HepG2 (cell line): ENCODE results near the gene CCDC34. TPM values are rescaled to one million over a fixed set of nuclear protein-coding genes. Genes with fewer than 3 reads are reported as not detected.

Experiments used
- ATAC-seq: fragments of 200-7000 bp; cut with Tn5 transposase; 3 replicates; pipeline ENCODE4 v1.9.1; 2020; ENCODE audit warnings: mild to moderate bottlenecking, moderate library complexity
- BruUV-seq: library from RNA; stranded (reverse); fragments of 400-500 nt; replicated peaks from 2 replicates; lab custom pipeline; 2021; lab: Mats Ljungman, UMichigan
- CTCF ChIA-PET: fragments of 300-600 bp; formaldehyde crosslinking; extraction: SDS; loops from one replicate; lab custom pipeline; 2021; ENCODE audit warnings: low total read pairs, inconsistent platforms, low intra/inter-chr PET ratio; lab: Yijun Ruan, JAX
- POLR2A ChIA-PET: fragments of 350-600 bp; sonication (Branson Sonifier 250); formaldehyde crosslinking; loops from one replicate; lab custom pipeline; 2020; ENCODE audit warnings: antibody characterized with exemption, inconsistent platforms; lab: Yijun Ruan, JAX
- DNase-seq: peaks from one replicate; pipeline ENCODE4 v3.0.0-alpha.2; 2015; ENCODE audit warnings: low spot score
- FAIRE-seq: peaks from 3 replicates; lab custom pipeline; 2011; peaks lifted over from hg19 to GRCh38; lab: Jason Lieb, UNC
- H2AFZ ChIP-seq: one replicate; pipeline ENCODE4 v1.6.1; 2011; ENCODE audit warnings: low read length, inconsistent platforms
- H3K27ac ChIP-seq: fragments of 300-600 bp; 3 replicates; pipeline ENCODE4 v1.8.0; 2011; ENCODE audit warnings: mixed run types, mild to moderate bottlenecking, mixed read lengths, low read length, inconsistent platforms; ENCODE audit not compliant: insufficient read depth; ENCODE audit errors: extremely low read length
- H3K27me3 ChIP-seq, 2 experiments: fragments of 200-600 bp in 1 of 2; 2 replicates in 1 of 2; 3 replicates in 1 of 2; pipeline versions ENCODE4 v1.6.0 to v1.8.0; 2011; ENCODE audit warnings: low read length in 2 of 2, mild to moderate bottlenecking in 2 of 2, moderate library complexity in 2 of 2, inconsistent platforms in 1 of 2; ENCODE audit not compliant: insufficient read depth in 2 of 2, control insufficient read depth in 1 of 2
- H3K36me3 ChIP-seq, 2 experiments: fragments of 200-600 bp in 1 of 2; replicated peaks in 1 of 2; 2 replicates in 1 of 2; 3 replicates in 1 of 2; pipeline versions ENCODE4 v1.5.1 to v1.8.0; 2011; ENCODE audit warnings: low read length in 2 of 2, inconsistent platforms in 1 of 2; ENCODE audit not compliant: insufficient read depth in 2 of 2, control insufficient read depth in 1 of 2
- H3K4me1 ChIP-seq: 2 replicates; pipeline ENCODE4 v1.5.1; 2012; ENCODE audit warnings: low read length, inconsistent platforms; ENCODE audit not compliant: insufficient read depth
- H3K4me2 ChIP-seq: 2 replicates; pipeline ENCODE4 v1.6.0; 2011; ENCODE audit warnings: low read depth, low read length, inconsistent platforms
- H3K4me3 ChIP-seq, 3 experiments: fragments of 200-600 bp in 1 of 3; sonication (generic), shearing (Covaris generic) in 1 of 3; replicated peaks in 1 of 3; 2 replicates each; pipeline ENCODE4 v1.5.1; 2011 to 2016; ENCODE audit warnings: low read length in 3 of 3, inconsistent platforms in 2 of 3, low read depth in 2 of 3, mild to moderate bottlenecking in 2 of 3, control low read depth in 1 of 3, mixed read lengths in 1 of 3; ENCODE audit not compliant: insufficient read depth in 1 of 3
- H3K79me2 ChIP-seq: one replicate; pipeline ENCODE4 v1.6.1; 2011; ENCODE audit warnings: low read length, inconsistent platforms; ENCODE audit not compliant: insufficient read depth
- H3K9ac ChIP-seq: 2 replicates; pipeline ENCODE4 v1.6.0; 2011; ENCODE audit warnings: mild to moderate bottlenecking, low read depth, low read length, inconsistent platforms; ENCODE audit not compliant: insufficient read depth
- H3K9me3 ChIP-seq: 2 replicates; pipeline ENCODE4 v1.5.1; 2012; ENCODE audit warnings: mild to moderate bottlenecking, low read length
- H4K20me1 ChIP-seq: 2 replicates; pipeline ENCODE4 v1.6.0; 2011; ENCODE audit warnings: inconsistent platforms, mild to moderate bottlenecking, low read length, moderate library complexity; ENCODE audit not compliant: insufficient read depth
- ADNP ChIP-seq: sonication (generic); formaldehyde crosslinking; IDR thresholded peaks from 2 replicates; pipeline ENCODE4 v1.4.0; 2020; ENCODE audit warnings: missing genetic modification reagents
- ASH2L ChIP-seq: fragments of 300-600, 200-600 bp; sonication (generic); IDR thresholded peaks from 2 replicates; pipeline ENCODE4 v1.7.0; 2017; ENCODE audit warnings: low read depth, mild to moderate bottlenecking, moderate library complexity, mixed read lengths, low read length; ENCODE audit not compliant: insufficient read length
- FOSL2 ChIP-seq: sonication (generic); formaldehyde crosslinking; IDR thresholded peaks from 2 replicates; pipeline ENCODE4 v1.4.0; 2020; ENCODE audit warnings: missing genetic modification reagents
- HMG20A ChIP-seq: IDR thresholded peaks from 2 replicates; pipeline ENCODE4 v1.6.1; 2016; ENCODE audit warnings: borderline replicate concordance
- KDM6A ChIP-seq: IDR thresholded peaks from 2 replicates; pipeline ENCODE4 v1.6.1; 2016; ENCODE audit warnings: low read depth
- MAFK ChIP-seq, 2 experiments: IDR thresholded peaks in 1 of 2; conservative IDR thresholded peaks in 1 of 2; 2 replicates each; pipeline ENCODE4 v1.6.1; 2011; ENCODE audit warnings: improper control_type of control experiment in 2 of 2, low read length in 2 of 2
- SAP130 ChIP-seq: IDR thresholded peaks from 2 replicates; pipeline ENCODE4 v1.6.1; 2016; ENCODE audit warnings: low read depth
- SETDB1 ChIP-seq: sonication (generic); formaldehyde crosslinking; IDR thresholded peaks from 2 replicates; pipeline ENCODE4 v1.5.1; 2020; ENCODE audit warnings: missing genetic modification reagents, mild to moderate bottlenecking, borderline replicate concordance
- ZFP36 ChIP-seq: fragments of 150-350 bp; IDR thresholded peaks from 2 replicates; pipeline ENCODE4 v1.6.1; 2018; ENCODE audit warnings: borderline replicate concordance, low read length, low read depth; ENCODE audit not compliant: partially characterized antibody
- ZNF562 ChIP-seq: sonication (generic); formaldehyde crosslinking; IDR thresholded peaks from 2 replicates; pipeline ENCODE4 v1.8.0; 2022; ENCODE audit warnings: missing genetic modification reagents, borderline replicate concordance
- ZNF598 ChIP-seq: sonication (generic); formaldehyde crosslinking; IDR thresholded peaks from 2 replicates; pipeline ENCODE4 v1.5.1; 2020; ENCODE audit warnings: mild to moderate bottlenecking, missing genetic modification reagents, borderline replicate concordance
- WGBS: methylation state at CpG from one replicate; pipeline ENCODE4 v1.1.6; 2017; ENCODE audit warnings: low lambda C conversion rate; 5-methylcytosine and 5-hydroxymethylcytosine counted together
- in situ Hi-C: cut with HindIII; loops from 2 replicates; pipeline ENCODE4 v1.10.0; 2017; ENCODE audit warnings: low pct_unique_long_range_greater_than_20kb; ENCODE audit not compliant: extremely low pct_ligation_motif_present
- intact Hi-C: fragments of 100-400 bp; cut with micrococcal nuclease; formaldehyde crosslinking; loops from one replicate; pipeline ENCODE4 v1.10.0; 2022; ENCODE audit not compliant: unreplicated experiment
- polyA plus RNA-seq, 8 experiments: library from polyadenylated mRNA; depleted of rRNA in 3 of 8; stranded (reverse) in 7 of 8; unstranded in 1 of 8; fragments of >200 nt; fragmentation: Illumina TruSeq in 4 of 8; extraction: Trizol in 4 of 8; gene quantifications; 2 replicates each; pipeline versions ENCODE4 v1.2.1 to v1.2.3, GENCODE V29; 2011 to 2016; ENCODE audit warnings: low read depth in 4 of 8, missing spikeins in 1 of 8, mixed read lengths in 1 of 8; ENCODE audit not compliant: insufficient read depth in 1 of 8
- total RNA-seq, 5 experiments: library from RNA; depleted of rRNA; stranded (reverse); fragments of >200 nt; fragmentation: Illumina TruSeq; extraction: Trizol; gene quantifications; 2 replicates each; pipeline ENCODE4 v1.2.3, GENCODE V29; 2016; ENCODE audit warnings: low read depth in 1 of 5
- TF ChIP-seq, protein P1 (sequence below): sonication (generic); formaldehyde crosslinking; IDR thresholded peaks from 2 replicates; pipeline ENCODE4 v1.5.0; 2020; ENCODE audit warnings: mild to moderate bottlenecking, missing genetic modification reagents
- TF ChIP-seq, protein P2 (sequence below): sonication (generic); formaldehyde crosslinking; IDR thresholded peaks from 2 replicates; pipeline ENCODE4 v1.4.0; 2020; ENCODE audit warnings: missing genetic modification reagents
- TF ChIP-seq, protein P3 (sequence below): sonication (generic); formaldehyde crosslinking; IDR thresholded peaks from 2 replicates; pipeline ENCODE4 v1.5.0; 2020; ENCODE audit warnings: missing genetic modification reagents

CCDC34 gene
- total and polyA plus RNA-seq, 2 of the 13 experiments (the other 11 are each of a cell fraction or from before 2014, with no cell fraction given), result 7.6 to 34.3 TPM

DNA sequence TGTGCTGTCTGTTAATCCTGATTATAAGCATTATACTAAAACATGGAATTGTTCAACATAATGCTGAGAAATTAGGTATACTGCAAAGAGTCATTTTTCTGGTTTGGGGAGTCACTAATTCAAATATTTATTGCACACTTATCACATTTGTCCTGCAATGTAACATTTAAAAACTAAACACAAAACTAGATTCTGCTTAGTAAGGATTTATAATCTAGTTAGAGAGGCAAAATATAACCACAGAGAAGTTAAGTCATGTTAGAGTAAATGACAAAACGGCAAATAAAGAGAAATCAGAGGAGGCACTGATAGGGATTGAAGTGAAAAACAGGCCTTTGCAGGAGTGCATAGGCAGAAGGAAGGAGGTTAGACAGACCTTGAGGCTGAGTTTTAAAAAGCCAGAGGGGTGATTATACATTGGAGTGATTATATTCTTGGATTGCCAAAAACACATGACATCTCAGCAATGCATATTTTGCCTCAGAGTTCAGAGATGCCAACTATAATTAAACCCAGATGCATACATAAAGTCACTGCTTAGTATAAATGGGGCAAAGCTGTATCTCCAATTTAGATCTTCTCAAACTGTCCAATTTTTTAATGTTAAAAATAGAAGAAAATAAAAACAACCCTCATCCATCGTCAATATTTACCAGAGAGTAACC lies 49.7 kb downstream of the CCDC34 start:
- Histone ChIP-seq H3K9ac (no peak overlapping the region), H3K4me3 (no peak overlapping the region), H3K79me2 (no peaks in the 10 kb centered on the region), H3K36me3 (no peaks in the 10 kb centered on the region), H4K20me1 (no peaks in the 10 kb centered on the region), H3K27me3 (no peaks in the 10 kb centered on the region), H3K9me3 (no peaks in the 10 kb centered on the region), H3K4me2 (no peak overlapping the region), H3K27ac (peak overlapping the region; percentile 8), H2AFZ (peak overlapping the region; percentile 2), H3K4me1 (peaks cover 42% of the 10 kb centered on the region)
- FAIRE-seq (no peak), DNase-seq (no peak), ATAC-seq (no peak)
- in situ Hi-C loops (no loop called here), intact Hi-C loops (no loop called here)
- no TSS peak for BruUV-seq
- WGBS, result 95% methylated on average over 2 of the region's 2 CpGs
- POLR2A ChIA-PET, result interaction anchor here (0.7 kb wide), 1 partner anchor 8 kb away, joined by 3 read pairs; no protein-coding TSS in a partner anchor
- TF ChIP-seq MAFK (conservative IDR thresholded peaks at IDR 0.05 in 1 of 2, IDR thresholded peaks at IDR 0.05 in 1 of 2; ENCODE audit: low read length in 2 of 2) (peak; percentile 12 to 54; a peak in 2 of 4 replicates), KDM6A (CRISPR knock-in tag) (no peak)
- CTCF ChIA-PET, result no interaction called here

DNA sequence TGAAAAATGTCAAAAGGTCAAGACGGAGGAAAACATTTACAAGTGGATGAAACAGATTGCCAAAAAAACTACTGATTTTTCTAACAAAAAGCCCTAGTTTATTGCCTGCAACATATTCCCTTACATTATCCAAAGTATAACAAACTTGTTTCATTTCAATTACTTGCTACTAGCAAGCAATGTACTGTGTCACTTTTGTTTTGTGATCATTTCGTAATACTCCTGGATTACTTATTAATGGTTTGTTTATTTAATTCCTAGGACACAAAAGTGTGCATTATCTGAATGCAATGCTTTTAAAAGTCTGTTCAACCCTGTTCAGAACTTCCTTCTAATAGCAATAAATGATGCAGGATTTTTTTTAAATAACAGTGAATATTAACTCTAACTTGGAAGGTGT lies 50.9 kb downstream of the CCDC34 start:
- ATAC-seq (peak; percentile 87), DNase-seq (peak; percentile 81), FAIRE-seq (no peak)
- Histone ChIP-seq H3K9me3 (no peaks in the 10 kb centered on the region), H3K27ac (peak overlapping the region; percentile 40), H3K9ac (no peak overlapping the region; the same call in 1 of the 2 replicates), H3K79me2 (no peaks in the 10 kb centered on the region), H3K4me2 (peak overlapping the region; percentile 52), H4K20me1 (no peaks in the 10 kb centered on the region), H3K4me1 (peaks cover 42% of the 10 kb centered on the region), H2AFZ (no peak overlapping the region), H3K27me3 (no peaks in the 10 kb centered on the region), H3K36me3 (no peaks in the 10 kb centered on the region), H3K4me3 (no peak overlapping the region; a peak in 1 of 6 replicates)
- ChIA-PET POLR2A (no interaction called here), CTCF (no interaction called here)
- no TSS peak for BruUV-seq
- intact Hi-C loops, result no loop called here
- WGBS, result 24% methylated on average over 2 of the region's 2 CpGs
- in situ Hi-C loops, result no loop called here
- TF ChIP-seq ZNF598, result no peak
- peak; percentile 42 for TF ChIP-seq ASH2L
- TF ChIP-seq, protein P1, sequence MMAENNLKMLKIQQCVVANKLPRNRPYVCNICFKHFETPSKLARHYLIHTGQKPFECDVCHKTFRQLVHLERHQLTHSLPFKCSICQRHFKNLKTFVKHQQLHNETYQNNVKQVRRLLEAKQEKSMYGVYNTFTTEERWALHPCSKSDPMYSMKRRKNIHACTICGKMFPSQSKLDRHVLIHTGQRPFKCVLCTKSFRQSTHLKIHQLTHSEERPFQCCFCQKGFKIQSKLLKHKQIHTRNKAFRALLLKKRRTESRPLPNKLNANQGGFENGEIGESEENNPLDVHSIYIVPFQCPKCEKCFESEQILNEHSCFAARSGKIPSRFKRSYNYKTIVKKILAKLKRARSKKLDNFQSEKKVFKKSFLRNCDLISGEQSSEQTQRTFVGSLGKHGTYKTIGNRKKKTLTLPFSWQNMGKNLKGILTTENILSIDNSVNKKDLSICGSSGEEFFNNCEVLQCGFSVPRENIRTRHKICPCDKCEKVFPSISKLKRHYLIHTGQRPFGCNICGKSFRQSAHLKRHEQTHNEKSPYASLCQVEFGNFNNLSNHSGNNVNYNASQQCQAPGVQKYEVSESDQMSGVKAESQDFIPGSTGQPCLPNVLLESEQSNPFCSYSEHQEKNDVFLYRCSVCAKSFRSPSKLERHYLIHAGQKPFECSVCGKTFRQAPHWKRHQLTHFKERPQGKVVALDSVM, result no peak
- peak; percentile 80; the same call in 1 of the 2 replicates for TF ChIP-seq HMG20A
- no peak for TF ChIP-seq ADNP (CRISPR knock-in tag)
- no peak for TF ChIP-seq FOSL2 (CRISPR knock-in tag)
- TF ChIP-seq SAP130 (CRISPR knock-in tag), result peak; percentile 54
- TF ChIP-seq, protein P2, sequence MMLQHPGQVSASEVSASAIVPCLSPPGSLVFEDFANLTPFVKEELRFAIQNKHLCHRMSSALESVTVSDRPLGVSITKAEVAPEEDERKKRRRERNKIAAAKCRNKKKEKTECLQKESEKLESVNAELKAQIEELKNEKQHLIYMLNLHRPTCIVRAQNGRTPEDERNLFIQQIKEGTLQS (CRISPR knock-in tag), result no peak
- TF ChIP-seq SETDB1 (CRISPR knock-in tag), result no peak
- TF ChIP-seq, protein P3, sequence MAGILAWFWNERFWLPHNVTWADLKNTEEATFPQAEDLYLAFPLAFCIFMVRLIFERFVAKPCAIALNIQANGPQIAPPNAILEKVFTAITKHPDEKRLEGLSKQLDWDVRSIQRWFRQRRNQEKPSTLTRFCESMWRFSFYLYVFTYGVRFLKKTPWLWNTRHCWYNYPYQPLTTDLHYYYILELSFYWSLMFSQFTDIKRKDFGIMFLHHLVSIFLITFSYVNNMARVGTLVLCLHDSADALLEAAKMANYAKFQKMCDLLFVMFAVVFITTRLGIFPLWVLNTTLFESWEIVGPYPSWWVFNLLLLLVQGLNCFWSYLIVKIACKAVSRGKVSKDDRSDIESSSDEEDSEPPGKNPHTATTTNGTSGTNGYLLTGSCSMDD (CRISPR knock-in tag), result no peak
- no peak for TF ChIP-seq ZFP36
- TF ChIP-seq ZNF562 (CRISPR knock-in tag), result no peak
